GM06990 (cell line): ENCODE measurements around the gene MLN.

ENCODE experiments used
- DNase-seq: peaks from one replicate; pipeline ENCODE4 v3.0.0-alpha.2; 2011; ENCODE audit not compliant: insufficient read length; ENCODE audit errors: extremely low read depth
- H3K27me3 ChIP-seq: replicated peaks from 2 replicates; pipeline ENCODE4 v1.6.0; 2011; ENCODE audit warnings: low read length; ENCODE audit not compliant: control insufficient read depth, insufficient read depth
- H3K36me3 ChIP-seq: 2 replicates; pipeline ENCODE4 v1.5.1; 2011; ENCODE audit warnings: low read length; ENCODE audit not compliant: control insufficient read depth, insufficient read depth
- H3K4me3 ChIP-seq: replicated peaks from 2 replicates; pipeline ENCODE4 v1.5.1; 2011; ENCODE audit warnings: low read depth, mild to moderate bottlenecking, control low read depth, low read length
- TF ChIP-seq, protein P1 (sequence below): IDR thresholded peaks from 2 replicates; pipeline ENCODE4 v1.5.1; 2011; ENCODE audit warnings: low read length, control low read depth, mild to moderate bottlenecking, inconsistent platforms; ENCODE audit not compliant: insufficient read depth, poor library complexity, severe bottlenecking

Gene MLN

DNA sequence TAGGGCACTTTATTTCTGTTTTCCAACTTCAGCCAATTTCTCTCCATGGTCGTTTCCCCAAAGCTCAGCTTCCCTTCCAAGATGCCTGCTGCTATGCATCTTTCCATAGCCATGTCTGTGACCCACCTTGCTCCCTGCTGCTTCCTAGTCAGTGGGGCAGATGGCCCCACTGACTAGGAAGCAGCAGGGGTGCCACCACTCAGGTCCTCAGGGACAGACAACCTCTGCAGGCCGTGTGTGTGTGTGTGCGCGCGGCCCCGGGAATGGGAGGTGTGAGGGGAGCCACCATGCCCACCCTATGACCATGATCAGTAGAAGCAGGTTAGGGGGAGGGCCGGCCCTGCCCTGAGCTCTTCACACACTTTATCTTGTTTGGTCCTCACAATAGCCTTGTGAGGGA, 54.4 kb downstream of the MLN start:
- H3K4me3 ChIP-seq = no peak overlapping the region
- TF ChIP-seq, protein P1, sequence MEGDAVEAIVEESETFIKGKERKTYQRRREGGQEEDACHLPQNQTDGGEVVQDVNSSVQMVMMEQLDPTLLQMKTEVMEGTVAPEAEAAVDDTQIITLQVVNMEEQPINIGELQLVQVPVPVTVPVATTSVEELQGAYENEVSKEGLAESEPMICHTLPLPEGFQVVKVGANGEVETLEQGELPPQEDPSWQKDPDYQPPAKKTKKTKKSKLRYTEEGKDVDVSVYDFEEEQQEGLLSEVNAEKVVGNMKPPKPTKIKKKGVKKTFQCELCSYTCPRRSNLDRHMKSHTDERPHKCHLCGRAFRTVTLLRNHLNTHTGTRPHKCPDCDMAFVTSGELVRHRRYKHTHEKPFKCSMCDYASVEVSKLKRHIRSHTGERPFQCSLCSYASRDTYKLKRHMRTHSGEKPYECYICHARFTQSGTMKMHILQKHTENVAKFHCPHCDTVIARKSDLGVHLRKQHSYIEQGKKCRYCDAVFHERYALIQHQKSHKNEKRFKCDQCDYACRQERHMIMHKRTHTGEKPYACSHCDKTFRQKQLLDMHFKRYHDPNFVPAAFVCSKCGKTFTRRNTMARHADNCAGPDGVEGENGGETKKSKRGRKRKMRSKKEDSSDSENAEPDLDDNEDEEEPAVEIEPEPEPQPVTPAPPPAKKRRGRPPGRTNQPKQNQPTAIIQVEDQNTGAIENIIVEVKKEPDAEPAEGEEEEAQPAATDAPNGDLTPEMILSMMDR = no peak
- no peak for DNase-seq

DNA sequence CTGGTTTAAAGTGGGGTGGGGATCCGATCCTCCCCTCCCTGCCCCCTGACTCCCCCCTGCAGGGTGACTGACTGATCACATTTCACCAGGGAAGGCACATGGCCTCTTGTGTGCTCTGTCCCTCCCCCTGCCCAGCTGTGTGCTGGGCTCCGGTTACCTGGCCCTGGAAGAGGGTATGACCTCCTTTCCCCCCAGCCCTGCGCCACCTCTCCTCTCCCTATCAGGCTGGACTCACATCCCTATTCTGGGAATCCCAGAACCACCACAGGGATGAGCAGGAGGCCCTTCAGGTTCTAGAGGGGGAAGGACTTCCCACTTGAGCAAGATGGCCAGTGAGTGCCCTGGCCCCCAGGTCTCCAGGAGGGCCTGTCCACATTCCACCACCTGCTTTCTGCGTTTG, 55.0 kb downstream of the MLN start:
- Histone ChIP-seq H3K36me3 (no peaks in the 10 kb centered on the region), H3K4me3 (no peak overlapping the region), H3K27me3 (no peaks in the 10 kb centered on the region; the same call in 1 of the 2 replicates)
- TF ChIP-seq, protein P1 = no peak
- no peak for DNase-seq

More for the DNA sequence above, 54.4 kb downstream of the MLN start:
- Histone ChIP-seq H3K36me3 (no peaks in the 10 kb centered on the region), H3K27me3 (no peaks in the 10 kb centered on the region; the same call in 1 of the 2 replicates)

DNA sequence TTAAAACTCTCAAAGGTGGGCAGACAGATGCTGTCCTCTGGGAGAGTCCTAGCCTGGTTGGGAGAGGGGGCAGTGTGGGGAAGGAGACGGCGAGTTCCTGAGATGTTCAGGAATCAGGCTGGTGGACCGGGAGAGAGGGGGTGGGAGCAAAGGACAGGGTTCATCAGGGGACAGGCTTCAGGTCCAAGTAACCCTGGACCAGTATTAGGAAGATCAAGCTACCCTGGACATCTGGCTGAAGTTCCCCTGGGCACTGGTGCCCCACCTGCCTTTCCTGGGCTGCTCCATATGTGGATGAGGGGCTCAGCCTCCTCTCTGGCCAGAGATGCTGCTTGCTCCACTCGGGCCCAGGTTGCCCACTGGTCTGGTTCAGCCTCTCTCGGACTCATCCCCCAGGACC, 56.0 kb downstream of the MLN start:
- Histone ChIP-seq H3K36me3 (no peaks in the 10 kb centered on the region), H3K4me3 (no peak overlapping the region), H3K27me3 (no peaks in the 10 kb centered on the region; the same call in 1 of the 2 replicates)
- TF ChIP-seq, protein P1 = no peak
- no peak for DNase-seq

DNA sequence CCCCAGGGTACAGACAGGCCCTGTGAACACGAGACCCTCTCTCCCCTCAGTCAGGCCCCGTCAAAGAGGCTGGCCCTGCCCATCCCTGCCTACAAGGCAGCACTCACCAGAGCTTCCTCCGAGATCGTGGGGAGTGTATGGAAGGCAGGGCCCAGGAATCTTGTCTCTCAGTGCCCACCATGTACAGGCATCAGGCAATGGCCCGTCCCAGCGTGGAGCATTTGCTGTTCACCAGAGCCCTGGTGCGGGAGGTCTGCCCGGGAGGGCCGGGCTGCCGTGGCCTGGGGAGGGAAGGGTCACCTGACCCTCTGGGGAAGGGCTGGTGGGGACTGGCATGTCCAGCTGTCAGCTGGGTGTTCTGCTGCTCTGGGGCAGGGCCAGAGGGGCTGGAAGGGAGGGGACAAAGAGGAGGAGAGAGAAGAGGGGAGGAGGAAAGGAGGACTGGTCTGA, 57.1 kb downstream of the MLN start, which contains the start of gene IP6K3:
TSS of gene IP6K3 (minus strand) at position 255 of the 450 bp plus-strand sequence. CDS start 11,429 bp downstream, outside the sequence.
- no peaks in the 10 kb centered on the region for H3K36me3 ChIP-seq
- TF ChIP-seq, protein P1 = no peak
- H3K27me3 ChIP-seq = no peaks in the 10 kb centered on the region; the same call in 1 of the 2 replicates
- no peak for DNase-seq
- H3K4me3 ChIP-seq = no peak within 1 kb of the TSS

DNA sequence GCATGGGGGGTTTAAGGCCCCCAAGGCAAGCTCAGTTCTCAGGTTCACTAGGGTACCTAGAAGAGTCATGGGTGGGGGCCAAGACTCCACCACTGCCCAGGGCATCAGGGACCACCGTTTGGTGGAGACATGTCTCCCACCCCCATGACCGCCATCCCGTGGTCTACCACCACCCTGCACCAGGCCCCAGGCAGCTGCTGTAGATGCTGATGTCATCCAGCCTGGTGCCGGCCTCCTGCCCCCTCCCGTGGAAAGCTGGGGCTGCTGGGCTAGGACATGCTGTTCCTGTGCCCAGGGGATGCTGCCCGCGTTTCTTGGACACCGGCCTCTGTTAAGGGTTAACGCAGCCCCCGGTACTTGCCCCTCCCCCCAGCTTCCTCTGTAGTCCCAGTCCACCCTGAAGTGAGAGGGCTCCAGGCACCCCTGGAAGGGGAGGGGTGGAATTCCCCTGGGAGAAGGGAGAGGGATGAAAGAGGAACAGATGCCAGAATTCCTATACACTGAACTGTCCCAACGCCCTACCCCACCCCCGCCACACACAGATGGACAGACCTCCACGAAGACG, 57.7 kb downstream of the MLN start:
- no peaks in the 10 kb centered on the region for H3K36me3 ChIP-seq
- no peak overlapping the region for H3K4me3 ChIP-seq
- no peak for DNase-seq
- TF ChIP-seq, protein P1 = no peak
- no peaks in the 10 kb centered on the region; the same call in 1 of the 2 replicates for H3K27me3 ChIP-seq
